ENCODE measurements around the gene OR51B4. TPM values are rescaled to one million over a fixed set of nuclear protein-coding genes. Genes with fewer than 3 reads are reported as not detected.

OR51B4 gene
- total RNA-seq (0.17 TPM in 1 of 2 replicates, not detected in the other), polyA plus RNA-seq (not detected in 2 replicates), polyA minus RNA-seq (ENCODE audit: low replicate concordance) (not detected in 2 replicates)
- polyA plus RNA-seq (2012), result not detected in 2 replicates

- Histone ChIP-seq H2AFZ (ENCODE audit: low read length) (no peak within 1 kb of the TSS), H3K36me3 (ENCODE audit: control insufficient read depth, insufficient read depth, low read length) (no peaks in the 10 kb centered on the region), H3K27me3 (ENCODE audit: control insufficient read depth, insufficient read depth, low read length) (no peaks in the 10 kb centered on the region), H4K20me1 (ENCODE audit: control insufficient read depth, extremely low read depth, insufficient read depth, low read length) (no peaks in the 10 kb centered on the region), H3K79me2 (ENCODE audit: control insufficient read depth, insufficient read depth, low read length) (no peaks in the 10 kb centered on the region), H3K4me1 (ENCODE audit: control insufficient read depth, extremely low read depth, insufficient read depth, low read length) (peaks cover 2% of the 10 kb centered on the region), H3K4me2 (ENCODE audit: extremely low read depth, insufficient read depth, low read length) (no peak within 1 kb of the TSS), H3K4me3 (replicated peaks in 1 of 4; ENCODE audit: control extremely low read depth in 1 of 4, insufficient read depth in 1 of 4, low read depth in 3 of 4, low read length in 4 of 4) (no peak within 1 kb of the TSS), H3K9me3 (ENCODE audit: control insufficient read depth, insufficient read depth, low read depth, low read length) (no peaks in the 10 kb centered on the region), H3K9ac (ENCODE audit: insufficient read depth, low read length) (no peak within 1 kb of the TSS), H3K27ac (ENCODE audit: insufficient read depth, low read length) (no peak within 1 kb of the TSS)
- no peak for TF ChIP-seq EZH2 (IDR thresholded peaks at IDR 0.05; ENCODE audit: low read length, missing control alignments)
- TF ChIP-seq CTCF (conservative IDR thresholded peaks at IDR 0.05 in 1 of 2, IDR thresholded peaks at IDR 0.05 in 1 of 2; ENCODE audit: low read depth in 1 of 2, low read length in 2 of 2), result no peak
- DNase-seq (ENCODE audit: low read depth in 2 of 2), result no peak
Measured at GRCh38 chr11:5301846-5302245, at the start of gene OR51B4. TSS of gene OR51B4 (minus strand) at chr11:5301946. CDS start at chr11:5301946, 0 bp downstream.

- H3K4me2 ChIP-seq (ENCODE audit: extremely low read depth, insufficient read depth, low read length), result no peak within 1 kb of the TSS
- no peak for DNase-seq (ENCODE audit: low read depth in 2 of 2)
- no peak within 1 kb of the TSS for H3K9ac ChIP-seq (ENCODE audit: insufficient read depth, low read length)
- H3K4me1 ChIP-seq (ENCODE audit: control insufficient read depth, extremely low read depth, insufficient read depth, low read length), result no peaks in the 10 kb centered on the region
- H3K9me3 ChIP-seq (ENCODE audit: control insufficient read depth, insufficient read depth, low read depth, low read length), result no peaks in the 10 kb centered on the region
- H3K36me3 ChIP-seq (ENCODE audit: control insufficient read depth, insufficient read depth, low read length), result no peaks in the 10 kb centered on the region
- no peak within 1 kb of the TSS for H3K27ac ChIP-seq (ENCODE audit: insufficient read depth, low read length)
- H3K79me2 ChIP-seq (ENCODE audit: control insufficient read depth, insufficient read depth, low read length), result no peaks in the 10 kb centered on the region
- no peak for TF ChIP-seq CTCF (conservative IDR thresholded peaks at IDR 0.05 in 1 of 2, IDR thresholded peaks at IDR 0.05 in 1 of 2; ENCODE audit: low read depth in 1 of 2, low read length in 2 of 2)
- TF ChIP-seq EZH2 (IDR thresholded peaks at IDR 0.05; ENCODE audit: low read length, missing control alignments), result no peak
- no peaks in the 10 kb centered on the region for H4K20me1 ChIP-seq (ENCODE audit: control insufficient read depth, extremely low read depth, insufficient read depth, low read length)
- no peaks in the 10 kb centered on the region for H3K27me3 ChIP-seq (ENCODE audit: control insufficient read depth, insufficient read depth, low read length)
- H2AFZ ChIP-seq (ENCODE audit: low read length), result no peak within 1 kb of the TSS
- H3K4me3 ChIP-seq (replicated peaks in 1 of 4; ENCODE audit: control extremely low read depth in 1 of 4, insufficient read depth in 1 of 4, low read depth in 3 of 4, low read length in 4 of 4), result no peak within 1 kb of the TSS
Measured at GRCh38 chr11:5351208-5351607, 49.5 kb upstream of the OR51B4 start, which contains the start of gene OR51B6. TSS of gene OR51B6 (plus strand) at chr11:5351508. CDS start at chr11:5351508, 0 bp downstream.

GRCh38 chr11:5349550-5349949 is 47.8 kb upstream of the OR51B4 start:
- no peak overlapping the region for H3K4me3 ChIP-seq (replicated peaks in 1 of 4; ENCODE audit: control extremely low read depth in 1 of 4, insufficient read depth in 1 of 4, low read depth in 3 of 4, low read length in 4 of 4)
- no peaks in the 10 kb centered on the region for H3K4me1 ChIP-seq (ENCODE audit: control insufficient read depth, extremely low read depth, insufficient read depth, low read length)
- no peak overlapping the region for H3K27ac ChIP-seq (ENCODE audit: insufficient read depth, low read length)
- H4K20me1 ChIP-seq (ENCODE audit: control insufficient read depth, extremely low read depth, insufficient read depth, low read length), result no peaks in the 10 kb centered on the region
- H2AFZ ChIP-seq (ENCODE audit: low read length), result no peak overlapping the region
- no peak for DNase-seq (ENCODE audit: low read depth in 2 of 2)
- H3K36me3 ChIP-seq (ENCODE audit: control insufficient read depth, insufficient read depth, low read length), result no peaks in the 10 kb centered on the region
- no peaks in the 10 kb centered on the region for H3K79me2 ChIP-seq (ENCODE audit: control insufficient read depth, insufficient read depth, low read length)
- no peak overlapping the region for H3K9ac ChIP-seq (ENCODE audit: insufficient read depth, low read length)
- no peak overlapping the region for H3K4me2 ChIP-seq (ENCODE audit: extremely low read depth, insufficient read depth, low read length)
- H3K9me3 ChIP-seq (ENCODE audit: control insufficient read depth, insufficient read depth, low read depth, low read length), result no peaks in the 10 kb centered on the region
- TF ChIP-seq EZH2 (IDR thresholded peaks at IDR 0.05; ENCODE audit: low read length, missing control alignments), result no peak
- no peak for TF ChIP-seq CTCF (conservative IDR thresholded peaks at IDR 0.05 in 1 of 2, IDR thresholded peaks at IDR 0.05 in 1 of 2; ENCODE audit: low read depth in 1 of 2, low read length in 2 of 2)
- no peaks in the 10 kb centered on the region for H3K27me3 ChIP-seq (ENCODE audit: control insufficient read depth, insufficient read depth, low read length)

Data from fibroblast of lung (primary cell).